ENCODE measurements around the gene CIB2. TPM values are rescaled to one million over a fixed set of nuclear protein-coding genes. Genes with fewer than 3 reads are reported as not detected.

CIB2 gene
- total RNA-seq, 1 experiment from 2014 or later: 17.3 TPM

GRCh38 chr15:78104119-78104479 lies 27.1 kb downstream of the CIB2 start:
- 0 out of 4 replicates have a peak, but pooled peaks cover 0 to 6% of the 10 kb centered on the region in 2 experiments for H3K4me1 ChIP-seq (ENCODE audit: control insufficient read depth in 1 of 2, insufficient read depth in 2 of 2, low read length in 2 of 2)
- no peak overlapping the region for H3K9ac ChIP-seq (ENCODE audit: low read length)
- H3K27ac ChIP-seq (ENCODE audit: low read depth, low read length): no peak overlapping the region
- POLR2A ChIA-PET: no interaction called here
- intact Hi-C loops (cut with micrococcal nuclease): no loop called here
- no peaks in the 10 kb centered on the region for H3K36me3 ChIP-seq (ENCODE audit: control insufficient read depth in 1 of 2, insufficient read depth in 2 of 2, low read length in 2 of 2)
- H4K20me1 ChIP-seq (ENCODE audit: insufficient read depth): no peaks in the 10 kb centered on the region
- no peak for ATAC-seq
- H3K9me2 ChIP-seq (ENCODE audit: insufficient read depth): no peaks in the 10 kb centered on the region
- H2AFZ ChIP-seq (ENCODE audit: low read depth, low read length, poor library complexity, severe bottlenecking): no peak overlapping the region
- H3K9me3 ChIP-seq (ENCODE audit: control insufficient read depth in 1 of 2, insufficient read depth in 1 of 2, low read depth in 1 of 2, low read length in 2 of 2): no peaks in the 10 kb centered on the region
- TF ChIP-seq EZH2 (IDR thresholded peaks at IDR 0.05) (no peak), CBX3 (IDR thresholded peaks at IDR 0.05; ENCODE audit: low read depth) (no peak)
- BruUV-seq (replicated peaks): no TSS peak
- H3K4me2 ChIP-seq (ENCODE audit: low read length): no peak overlapping the region
- CTCF ChIA-PET: no interaction called here
- no peaks in the 10 kb centered on the region for H3K27me3 ChIP-seq (ENCODE audit: insufficient read depth, low read length)
- RAD21 ChIA-PET (ENCODE audit: low non-redundant PET in 1 of 2, low total read pairs in 2 of 2, uncharacterized antibody in 2 of 2, unreplicated experiment in 2 of 2): no interaction called here
- no peak for DNase-seq (ENCODE audit: low read depth, low spot score)
- H3K4me3 ChIP-seq (replicated peaks in 1 of 2; ENCODE audit: low read depth in 1 of 2, low read length in 2 of 2): no peak overlapping the region
- no peaks in the 10 kb centered on the region for H3K79me2 ChIP-seq (ENCODE audit: insufficient read depth, low read length)

GRCh38 chr15:78103406-78104118 lies 27.7 kb downstream of the CIB2 start:
- Histone ChIP-seq H4K20me1 (ENCODE audit: insufficient read depth) (no peaks in the 10 kb centered on the region), H3K79me2 (ENCODE audit: insufficient read depth, low read length) (no peaks in the 10 kb centered on the region), H3K4me3 (replicated peaks in 1 of 2; ENCODE audit: low read depth in 1 of 2, low read length in 2 of 2) (no peak overlapping the region), H3K9me3 (ENCODE audit: control insufficient read depth in 1 of 2, insufficient read depth in 1 of 2, low read depth in 1 of 2, low read length in 2 of 2) (no peaks in the 10 kb centered on the region), H3K4me1 (ENCODE audit: control insufficient read depth in 1 of 2, insufficient read depth in 2 of 2, low read length in 2 of 2) (0 out of 4 replicates have a peak, but pooled peaks cover 0 to 5% of the 10 kb centered on the region in 2 experiments), H2AFZ (ENCODE audit: low read depth, low read length, poor library complexity, severe bottlenecking) (no peak overlapping the region), H3K36me3 (ENCODE audit: control insufficient read depth in 1 of 2, insufficient read depth in 2 of 2, low read length in 2 of 2) (no peaks in the 10 kb centered on the region), H3K27me3 (ENCODE audit: insufficient read depth, low read length) (no peaks in the 10 kb centered on the region), H3K9ac (ENCODE audit: low read length) (no peak overlapping the region), H3K4me2 (ENCODE audit: low read length) (no peak overlapping the region), H3K9me2 (ENCODE audit: insufficient read depth) (no peaks in the 10 kb centered on the region), H3K27ac (ENCODE audit: low read depth, low read length) (no peak overlapping the region)
- CTCF ChIA-PET: no interaction called here
- POLR2A ChIA-PET: no interaction called here
- TF ChIP-seq YY1 (IDR thresholded peaks at IDR 0.05; ENCODE audit: extremely low read depth, insufficient replicate concordance, low read depth, low read length) (no peak), RAD21 (IDR thresholded peaks at IDR 0.05; ENCODE audit: low read depth) (no peak), SIN3A (IDR thresholded peaks at IDR 0.05; ENCODE audit: low read depth) (no peak), MAX (IDR thresholded peaks at IDR 0.05) (no peak), FOSL1 (IDR thresholded peaks at IDR 0.05; ENCODE audit: low read depth) (no peak), ZBTB33 (IDR thresholded peaks at IDR 0.05; ENCODE audit: extremely low read depth, insufficient replicate concordance, low read length) (no peak), EGR1 (IDR thresholded peaks at IDR 0.05; ENCODE audit: low read depth) (no peak), POLR2A (IDR thresholded peaks at IDR 0.05; ENCODE audit: borderline replicate concordance, extremely low read depth, insufficient read depth, insufficient read length) (no peak), CBX3 (IDR thresholded peaks at IDR 0.05; ENCODE audit: low read depth) (no peak), SP1 (IDR thresholded peaks at IDR 0.05; ENCODE audit: low read depth) (no peak), SRF (IDR thresholded peaks at IDR 0.05; ENCODE audit: low read depth) (no peak)
- TF ChIP-seq, protein P1, sequence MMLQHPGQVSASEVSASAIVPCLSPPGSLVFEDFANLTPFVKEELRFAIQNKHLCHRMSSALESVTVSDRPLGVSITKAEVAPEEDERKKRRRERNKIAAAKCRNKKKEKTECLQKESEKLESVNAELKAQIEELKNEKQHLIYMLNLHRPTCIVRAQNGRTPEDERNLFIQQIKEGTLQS (IDR thresholded peaks at IDR 0.05): no peak
- intact Hi-C loops (cut with micrococcal nuclease): no loop called here
- no peak for ATAC-seq
- no peak for DNase-seq (ENCODE audit: low read depth, low spot score)
- RAD21 ChIA-PET (ENCODE audit: low non-redundant PET in 1 of 2, low total read pairs in 2 of 2, uncharacterized antibody in 2 of 2, unreplicated experiment in 2 of 2): no interaction called here
- BruUV-seq (replicated peaks): no TSS peak

All from HCT116 (cell line).